ENCODE data around the gene LRCH1. TPM values are rescaled to one million over a fixed set of nuclear protein-coding genes. Genes with fewer than 3 reads are reported as not detected.
"Not testable (repeated sequence)": the region's sequence is repeated elsewhere in the genome, so short reads cannot be mapped to it uniquely, and the experiment has no call there.

The LRCH1 gene
- total RNA-seq, 4 donors from 2014 or later = 29.1 to 55.6 (median 36.2) TPM

DNA sequence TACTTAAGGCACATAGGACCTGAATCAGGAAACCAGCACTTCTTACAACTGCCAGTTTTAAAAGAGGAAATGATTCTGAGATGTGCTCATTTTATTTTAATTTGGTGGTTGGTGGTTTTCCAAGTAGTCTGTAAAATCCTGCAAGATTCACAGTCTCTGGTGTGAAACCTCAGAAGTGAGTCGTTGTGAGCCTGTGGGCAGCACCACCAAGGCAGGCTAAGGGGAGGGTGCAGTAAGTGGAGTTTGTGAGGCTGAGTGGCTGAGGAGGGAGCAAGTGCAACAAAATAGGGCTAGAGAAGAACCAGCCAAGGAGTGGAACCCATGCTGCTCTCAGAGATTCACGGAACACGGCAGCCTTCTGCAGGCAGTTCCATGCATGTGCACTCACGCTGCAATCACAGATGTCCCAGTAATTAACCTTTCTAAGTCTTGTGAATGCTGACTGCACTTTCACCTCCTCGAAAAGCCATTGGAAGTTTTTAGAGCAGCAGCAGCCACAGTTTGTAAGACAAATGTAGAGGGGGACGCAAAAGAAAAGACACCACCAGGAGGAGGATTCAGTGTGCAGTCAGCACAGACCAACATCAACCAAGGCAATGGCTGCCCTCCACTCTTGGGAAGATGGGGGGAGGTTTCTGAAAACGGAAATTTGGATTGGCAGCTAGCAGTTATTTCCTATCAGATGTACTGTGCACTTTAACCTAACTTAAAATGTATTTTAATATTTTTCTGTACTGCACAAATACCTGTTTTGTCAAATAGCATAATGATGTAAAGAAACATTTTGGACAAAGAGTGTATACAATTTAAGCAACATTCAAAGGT lies 199.1 kb downstream of the LRCH1 start:
- H3K27ac ChIP-seq = no peak overlapping the region
- no peaks in the 10 kb centered on the region for H3K4me1 ChIP-seq
- no peak for TF ChIP-seq POLR2A (IDR thresholded peaks at IDR 0.05)
- TF ChIP-seq, protein P1, sequence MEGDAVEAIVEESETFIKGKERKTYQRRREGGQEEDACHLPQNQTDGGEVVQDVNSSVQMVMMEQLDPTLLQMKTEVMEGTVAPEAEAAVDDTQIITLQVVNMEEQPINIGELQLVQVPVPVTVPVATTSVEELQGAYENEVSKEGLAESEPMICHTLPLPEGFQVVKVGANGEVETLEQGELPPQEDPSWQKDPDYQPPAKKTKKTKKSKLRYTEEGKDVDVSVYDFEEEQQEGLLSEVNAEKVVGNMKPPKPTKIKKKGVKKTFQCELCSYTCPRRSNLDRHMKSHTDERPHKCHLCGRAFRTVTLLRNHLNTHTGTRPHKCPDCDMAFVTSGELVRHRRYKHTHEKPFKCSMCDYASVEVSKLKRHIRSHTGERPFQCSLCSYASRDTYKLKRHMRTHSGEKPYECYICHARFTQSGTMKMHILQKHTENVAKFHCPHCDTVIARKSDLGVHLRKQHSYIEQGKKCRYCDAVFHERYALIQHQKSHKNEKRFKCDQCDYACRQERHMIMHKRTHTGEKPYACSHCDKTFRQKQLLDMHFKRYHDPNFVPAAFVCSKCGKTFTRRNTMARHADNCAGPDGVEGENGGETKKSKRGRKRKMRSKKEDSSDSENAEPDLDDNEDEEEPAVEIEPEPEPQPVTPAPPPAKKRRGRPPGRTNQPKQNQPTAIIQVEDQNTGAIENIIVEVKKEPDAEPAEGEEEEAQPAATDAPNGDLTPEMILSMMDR (IDR thresholded peaks at IDR 0.05) = no peak
- intact Hi-C loops (cut with DNase I; ENCODE audit: low total_unique reads) = no loop called here
- DNase-seq = no peak
- no peaks in the 10 kb centered on the region for H3K9me3 ChIP-seq
- no peaks in the 10 kb centered on the region for H3K36me3 ChIP-seq
- H3K27me3 ChIP-seq = no peaks in the 10 kb centered on the region
- no peak overlapping the region for H3K4me3 ChIP-seq

DNA sequence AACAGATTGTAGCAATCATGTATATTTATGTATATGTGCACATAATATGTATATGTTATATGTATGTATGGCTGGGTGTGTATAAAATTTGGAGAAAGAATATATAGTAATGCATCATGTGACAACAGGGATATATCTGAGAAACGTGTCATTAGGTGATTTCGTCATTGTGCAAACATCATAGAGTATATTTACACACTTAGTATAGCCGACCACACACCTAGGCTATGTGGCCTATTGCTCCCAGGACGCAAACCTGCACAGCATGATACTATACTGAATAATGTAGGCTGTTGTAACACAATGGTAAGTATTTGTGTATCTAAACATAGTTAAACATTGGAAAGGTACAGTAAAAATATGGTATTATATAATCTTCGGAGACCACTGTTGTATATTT lies 200.2 kb downstream of the LRCH1 start:
- no peak overlapping the region for H3K27ac ChIP-seq
- no peaks in the 10 kb centered on the region for H3K4me1 ChIP-seq
- TF ChIP-seq, protein P1 (IDR thresholded peaks at IDR 0.05) = no peak
- intact Hi-C loops (cut with DNase I; ENCODE audit: low total_unique reads) = no loop called here
- DNase-seq = no peak
- H3K4me3 ChIP-seq = no peak overlapping the region
- H3K9me3 ChIP-seq = no peaks in the 10 kb centered on the region
- H3K27me3 ChIP-seq = no peaks in the 10 kb centered on the region
- no peaks in the 10 kb centered on the region for H3K36me3 ChIP-seq

DNA sequence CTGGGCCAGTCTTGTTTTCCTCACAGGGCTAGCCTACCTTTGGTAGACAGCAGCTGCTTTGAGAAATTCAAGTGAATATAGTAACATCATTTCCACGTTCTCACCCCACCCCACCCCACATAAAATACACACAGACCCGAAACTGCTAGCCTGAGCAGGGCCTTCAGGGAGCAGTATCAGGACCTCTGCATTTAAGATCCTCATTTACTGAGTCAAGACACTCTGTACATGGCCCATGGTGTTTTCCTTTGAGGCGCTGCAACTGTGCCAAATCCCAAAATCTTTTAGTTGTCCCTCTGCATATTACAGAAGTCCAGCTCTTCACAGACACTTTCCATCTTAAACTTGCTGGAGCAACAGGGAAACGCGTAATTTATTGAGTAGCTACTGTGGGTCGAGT lies 200.9 kb downstream of the LRCH1 start:
- intact Hi-C loops (cut with DNase I; ENCODE audit: low total_unique reads) = no loop called here
- H3K4me1 ChIP-seq = no peaks in the 10 kb centered on the region
- H3K36me3 ChIP-seq = no peaks in the 10 kb centered on the region
- H3K27ac ChIP-seq = no peak overlapping the region
- no peaks in the 10 kb centered on the region for H3K27me3 ChIP-seq
- no peak for TF ChIP-seq POLR2A (IDR thresholded peaks at IDR 0.05)
- TF ChIP-seq, protein P1 (IDR thresholded peaks at IDR 0.05) = no peak
- H3K9me3 ChIP-seq = no peaks in the 10 kb centered on the region
- H3K4me3 ChIP-seq = no peak overlapping the region
- no peak for DNase-seq

DNA sequence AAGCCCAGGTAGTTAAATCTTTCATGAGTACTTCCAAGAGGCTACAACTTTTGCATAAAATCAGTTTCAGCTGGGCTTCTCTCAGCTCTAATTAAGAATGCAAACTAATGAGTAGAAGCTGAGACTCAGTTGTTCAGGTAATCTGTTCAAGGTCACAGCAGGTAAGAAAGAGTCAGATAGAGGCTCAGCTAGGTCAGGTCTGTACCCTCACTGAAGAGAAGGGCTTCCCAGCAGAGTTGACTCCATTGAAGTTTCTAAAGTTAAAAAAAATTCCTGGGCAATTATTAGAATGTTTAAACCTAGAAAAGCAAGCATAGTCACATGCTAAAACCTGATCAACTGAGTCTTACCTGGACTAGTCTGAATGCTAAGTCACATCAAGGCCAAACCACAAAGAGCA lies 201.8 kb downstream of the LRCH1 start:
- Histone ChIP-seq H3K4me3 (no peak overlapping the region), H3K36me3 (no peaks in the 10 kb centered on the region), H3K9me3 (no peaks in the 10 kb centered on the region), H3K27ac (no peak overlapping the region), H3K4me1 (no peaks in the 10 kb centered on the region), H3K27me3 (no peaks in the 10 kb centered on the region)
- intact Hi-C loops (cut with DNase I; ENCODE audit: low total_unique reads) = no loop called here
- DNase-seq = no peak
- TF ChIP-seq POLR2A (IDR thresholded peaks at IDR 0.05) = no peak
- TF ChIP-seq, protein P1 (IDR thresholded peaks at IDR 0.05) = no peak

DNA sequence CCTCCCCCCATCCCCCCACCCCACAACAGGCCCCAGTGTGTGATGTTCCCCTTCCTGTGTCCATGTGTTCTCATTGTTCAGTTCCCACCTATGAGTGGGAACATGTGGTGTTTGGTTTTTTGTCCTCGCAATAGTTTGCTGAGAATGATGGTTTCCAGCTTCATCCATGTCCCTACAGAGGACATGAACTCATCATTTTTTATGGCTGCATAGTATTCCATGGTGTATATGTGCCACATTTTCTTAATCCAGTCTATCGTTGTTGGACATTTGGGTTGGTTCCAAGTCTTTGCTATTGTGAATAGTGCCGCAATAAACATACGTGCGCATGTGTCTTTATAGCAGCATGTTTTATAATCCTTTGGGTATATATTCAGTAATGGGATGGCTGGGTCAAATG lies 202.5 kb downstream of the LRCH1 start:
- H3K4me3 ChIP-seq; H3K36me3 ChIP-seq; H3K4me1 ChIP-seq; H3K27me3 ChIP-seq; intact Hi-C loops (cut with DNase I; ENCODE audit: low total_unique reads); H3K27ac ChIP-seq; H3K9me3 ChIP-seq; DNase-seq: not testable (repeated sequence)
